Erythroblast (primary cell): ENCODE data around the gene XRCC5.

Source experiments
- GATA1 ChIP-seq: IDR thresholded peaks from 2 replicates; pipeline ENCODE4 v1.6.1; 2011; ENCODE audit warnings: low read depth, mild to moderate bottlenecking, control low read depth, low read length, moderate library complexity
- POLR2A ChIP-seq: IDR thresholded peaks from 2 replicates; pipeline ENCODE4 v1.6.1; 2011; ENCODE audit warnings: mild to moderate bottlenecking, low read length

GRCh38 chr2:216229277-216229914, 120.2 kb downstream of the XRCC5 start:
- TF ChIP-seq POLR2A (no peak), GATA1 (no peak)
